ENCODE data around the gene TSR3.

Gene TSR3

GRCh38 chr16:1327619-1327947 is 24.1 kb downstream of the TSR3 start:
- Histone ChIP-seq H3K4me1 (ENCODE audit: low read length) (peaks cover 17% of the 10 kb centered on the region), H2AFZ (ENCODE audit: low read length) (no peak overlapping the region), H3K9me3 (replicated peaks; ENCODE audit: insufficient read depth, low read length) (no peaks in the 10 kb centered on the region), H3K27ac (ENCODE audit: low read length) (no peak overlapping the region), H4K20me1 (ENCODE audit: insufficient read depth, low read length) (no peaks in the 10 kb centered on the region), H3F3A (ENCODE audit: insufficient read depth, low read length) (no peaks in the 10 kb centered on the region), H3K36me3 (replicated peaks; ENCODE audit: insufficient read depth, low read length) (no peaks in the 10 kb centered on the region), H3K4me2 (ENCODE audit: low read depth, low read length) (no peak overlapping the region), H3K79me2 (ENCODE audit: low read length) (no peaks in the 10 kb centered on the region), H3K4me3 (ENCODE audit: low read length) (no peak overlapping the region), H3K9ac (ENCODE audit: low read length) (no peak overlapping the region), H3K27me3 (replicated peaks; ENCODE audit: insufficient read depth, low read length) (peaks cover 3% of the 10 kb centered on the region; the same call in 1 of the 2 replicates), H3K9me2 (replicated peaks; ENCODE audit: insufficient read depth, low read length) (no peaks in the 10 kb centered on the region)
- TF ChIP-seq EZH2 (optimal IDR thresholded peaks at IDR 0.05; ENCODE audit: low read depth, low read length) (no peak), EZH2phosphoT487 (IDR thresholded peaks at IDR 0.05; ENCODE audit: low read length) (no peak), CTCF (IDR thresholded peaks at IDR 0.05; ENCODE audit: low read length) (no peak)
- no peak for DNase-seq

GRCh38 chr16:1326946-1327618 is 24.6 kb downstream of the TSR3 start:
- TF ChIP-seq EZH2 (optimal IDR thresholded peaks at IDR 0.05; ENCODE audit: low read depth, low read length) (no peak), CTCF (IDR thresholded peaks at IDR 0.05; ENCODE audit: low read length) (no peak), EZH2phosphoT487 (IDR thresholded peaks at IDR 0.05; ENCODE audit: low read length) (no peak)
- no peak overlapping the region for H2AFZ ChIP-seq (ENCODE audit: low read length)
- H3F3A ChIP-seq (ENCODE audit: insufficient read depth, low read length), result no peaks in the 10 kb centered on the region
- H3K27me3 ChIP-seq (replicated peaks; ENCODE audit: insufficient read depth, low read length), result no peaks in the 10 kb centered on the region; the same call in 1 of the 2 replicates
- no peaks in the 10 kb centered on the region for H4K20me1 ChIP-seq (ENCODE audit: insufficient read depth, low read length)
- no peaks in the 10 kb centered on the region for H3K9me3 ChIP-seq (replicated peaks; ENCODE audit: insufficient read depth, low read length)
- H3K4me3 ChIP-seq (ENCODE audit: low read length), result no peak overlapping the region
- no peak overlapping the region for H3K27ac ChIP-seq (ENCODE audit: low read length)
- no peak overlapping the region for H3K9ac ChIP-seq (ENCODE audit: low read length)
- no peak overlapping the region for H3K4me2 ChIP-seq (ENCODE audit: low read depth, low read length)
- peaks cover 12% of the 10 kb centered on the region for H3K4me1 ChIP-seq (ENCODE audit: low read length)
- H3K9me2 ChIP-seq (replicated peaks; ENCODE audit: insufficient read depth, low read length), result no peaks in the 10 kb centered on the region
- no peaks in the 10 kb centered on the region for H3K36me3 ChIP-seq (replicated peaks; ENCODE audit: insufficient read depth, low read length)
- no peak for DNase-seq
- H3K79me2 ChIP-seq (ENCODE audit: low read length), result no peaks in the 10 kb centered on the region

GRCh38 chr16:1326391-1326790 is 25.3 kb downstream of the TSR3 start:
- no peaks in the 10 kb centered on the region for H3K27me3 ChIP-seq (replicated peaks; ENCODE audit: insufficient read depth, low read length)
- H3K9ac ChIP-seq (ENCODE audit: low read length), result no peak overlapping the region
- no peaks in the 10 kb centered on the region for H3K9me2 ChIP-seq (replicated peaks; ENCODE audit: insufficient read depth, low read length)
- TF ChIP-seq EZH2 (optimal IDR thresholded peaks at IDR 0.05; ENCODE audit: low read depth, low read length) (no peak), CTCF (IDR thresholded peaks at IDR 0.05; ENCODE audit: low read length) (no peak)
- no peak overlapping the region for H3K4me2 ChIP-seq (ENCODE audit: low read depth, low read length)
- H4K20me1 ChIP-seq (ENCODE audit: insufficient read depth, low read length), result no peaks in the 10 kb centered on the region
- H3K36me3 ChIP-seq (replicated peaks; ENCODE audit: insufficient read depth, low read length), result no peaks in the 10 kb centered on the region
- no peaks in the 10 kb centered on the region for H3K9me3 ChIP-seq (replicated peaks; ENCODE audit: insufficient read depth, low read length)
- H3F3A ChIP-seq (ENCODE audit: insufficient read depth, low read length), result no peaks in the 10 kb centered on the region
- no peak overlapping the region for H3K4me3 ChIP-seq (ENCODE audit: low read length)
- no peaks in the 10 kb centered on the region for H3K79me2 ChIP-seq (ENCODE audit: low read length)
- DNase-seq, result no peak
- H2AFZ ChIP-seq (ENCODE audit: low read length), result no peak overlapping the region
- H3K4me1 ChIP-seq (ENCODE audit: low read length), result peaks cover 6% of the 10 kb centered on the region
- H3K27ac ChIP-seq (ENCODE audit: low read length), result no peak overlapping the region
